HUES64 (cell line): ENCODE results near the gene GNLY.
A peak's percentile ranks its signal among the peaks of the same experiment; 100 is the strongest.

Experiments
- H3K27ac ChIP-seq: 2 replicates; pipeline ENCODE4 v1.7.0; 2013; ENCODE audit warnings: low read depth, low read length, inconsistent platforms
- H3K27me3 ChIP-seq: 2 replicates; pipeline ENCODE4 v1.6.1; 2013; ENCODE audit warnings: mild to moderate bottlenecking, low read length; ENCODE audit not compliant: insufficient read depth
- H3K36me3 ChIP-seq: 2 replicates; pipeline ENCODE4 v1.6.1; 2013; ENCODE audit warnings: mild to moderate bottlenecking, low read length; ENCODE audit not compliant: insufficient read depth
- H3K4me1 ChIP-seq: 2 replicates; pipeline ENCODE4 v1.6.1; 2013; ENCODE audit warnings: mild to moderate bottlenecking, low read length, moderate library complexity; ENCODE audit not compliant: insufficient read depth
- H3K4me3 ChIP-seq: 2 replicates; pipeline ENCODE4 v1.5.1; 2013; ENCODE audit warnings: mild to moderate bottlenecking, low read length, moderate library complexity
- H3K9ac ChIP-seq: 2 replicates; pipeline ENCODE4 v1.6.1; 2013; ENCODE audit warnings: mild to moderate bottlenecking, low read depth, low read length
- H3K9me3 ChIP-seq: 2 replicates; pipeline ENCODE4 v1.6.1; 2013; ENCODE audit warnings: low read depth, low read length; ENCODE audit not compliant: insufficient read depth
- WGBS: fragments of 150-250, 120-280 bp; methylation state at CpG from one replicate; pipeline ENCODE4 v1.1.7; 2013; ENCODE audit warnings: missing lambda C conversion rate; 5-methylcytosine and 5-hydroxymethylcytosine counted together

Gene GNLY

DNA sequence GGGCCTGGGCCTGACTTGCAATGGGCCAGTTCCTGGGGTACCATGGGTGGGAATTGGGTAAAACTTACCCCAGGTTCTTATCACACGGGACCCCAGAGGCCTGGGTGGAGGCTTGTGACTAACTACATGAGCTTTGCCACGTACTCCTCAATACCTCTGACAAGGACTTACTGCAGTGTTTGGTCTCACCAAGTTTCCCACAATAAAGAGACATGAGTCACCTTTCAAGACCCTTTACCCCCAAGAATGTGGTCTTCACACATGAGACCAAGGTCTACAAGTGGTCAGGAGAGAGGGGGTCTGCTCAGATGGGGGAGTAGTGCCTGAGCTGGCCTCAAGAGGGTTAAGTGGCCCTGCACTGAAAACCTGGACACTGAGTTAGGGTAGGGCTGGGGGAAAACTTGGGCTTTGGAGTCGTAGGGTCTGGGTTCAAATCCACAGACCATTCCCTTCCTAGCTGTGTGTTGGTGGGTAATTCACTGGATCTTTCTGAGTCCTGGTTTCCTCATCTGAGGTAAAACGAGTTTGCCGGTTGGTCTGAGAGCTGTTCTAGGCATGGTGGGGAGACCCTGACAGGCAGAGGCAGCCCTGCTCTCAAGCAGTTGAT, 2.0 kb upstream of the GNLY start:
- WGBS = 93% methylated on average over 5 of the region's 5 CpGs
- Histone ChIP-seq H3K27ac (no peak overlapping the region), H3K36me3 (no peaks in the 10 kb centered on the region)

DNA sequence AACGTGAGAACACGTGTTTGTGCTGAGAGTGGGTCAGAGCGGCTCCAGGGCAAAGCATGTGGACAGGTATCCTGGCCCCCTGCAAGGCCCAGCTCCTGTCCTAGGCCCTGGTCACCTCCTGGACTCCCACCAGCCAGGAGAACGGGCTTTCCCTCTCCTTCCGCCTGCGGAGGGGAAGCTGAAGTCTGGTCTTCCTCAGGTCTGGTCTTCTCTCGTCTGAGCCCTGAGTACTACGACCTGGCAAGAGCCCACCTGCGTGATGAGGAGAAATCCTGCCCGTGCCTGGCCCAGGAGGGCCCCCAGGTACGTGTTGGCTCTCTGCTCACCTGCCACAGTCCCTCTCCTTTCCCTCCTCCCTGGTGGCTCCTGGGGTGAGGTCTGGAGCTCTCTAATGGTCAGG, 963 bp downstream of the GNLY start:
- H3K9me3 ChIP-seq = no peaks in the 10 kb centered on the region
- WGBS = 89% methylated on average over 11 of the region's 11 CpGs
- H3K4me1 ChIP-seq = no peaks in the 10 kb centered on the region
- no peaks in the 10 kb centered on the region for H3K27me3 ChIP-seq
- no peak overlapping the region for H3K4me3 ChIP-seq
- no peaks in the 10 kb centered on the region for H3K36me3 ChIP-seq
- no peak overlapping the region for H3K27ac ChIP-seq
- H3K9ac ChIP-seq = no peak overlapping the region

More for the DNA sequence above, 2.0 kb upstream of the GNLY start:
- no peaks in the 10 kb centered on the region for H3K27me3 ChIP-seq
- H3K9ac ChIP-seq = no peak overlapping the region
- no peaks in the 10 kb centered on the region for H3K9me3 ChIP-seq
- H3K4me1 ChIP-seq = peaks cover 2% of the 10 kb centered on the region; the same call in 1 of the 2 replicates
- H3K4me3 ChIP-seq = no peak overlapping the region

DNA sequence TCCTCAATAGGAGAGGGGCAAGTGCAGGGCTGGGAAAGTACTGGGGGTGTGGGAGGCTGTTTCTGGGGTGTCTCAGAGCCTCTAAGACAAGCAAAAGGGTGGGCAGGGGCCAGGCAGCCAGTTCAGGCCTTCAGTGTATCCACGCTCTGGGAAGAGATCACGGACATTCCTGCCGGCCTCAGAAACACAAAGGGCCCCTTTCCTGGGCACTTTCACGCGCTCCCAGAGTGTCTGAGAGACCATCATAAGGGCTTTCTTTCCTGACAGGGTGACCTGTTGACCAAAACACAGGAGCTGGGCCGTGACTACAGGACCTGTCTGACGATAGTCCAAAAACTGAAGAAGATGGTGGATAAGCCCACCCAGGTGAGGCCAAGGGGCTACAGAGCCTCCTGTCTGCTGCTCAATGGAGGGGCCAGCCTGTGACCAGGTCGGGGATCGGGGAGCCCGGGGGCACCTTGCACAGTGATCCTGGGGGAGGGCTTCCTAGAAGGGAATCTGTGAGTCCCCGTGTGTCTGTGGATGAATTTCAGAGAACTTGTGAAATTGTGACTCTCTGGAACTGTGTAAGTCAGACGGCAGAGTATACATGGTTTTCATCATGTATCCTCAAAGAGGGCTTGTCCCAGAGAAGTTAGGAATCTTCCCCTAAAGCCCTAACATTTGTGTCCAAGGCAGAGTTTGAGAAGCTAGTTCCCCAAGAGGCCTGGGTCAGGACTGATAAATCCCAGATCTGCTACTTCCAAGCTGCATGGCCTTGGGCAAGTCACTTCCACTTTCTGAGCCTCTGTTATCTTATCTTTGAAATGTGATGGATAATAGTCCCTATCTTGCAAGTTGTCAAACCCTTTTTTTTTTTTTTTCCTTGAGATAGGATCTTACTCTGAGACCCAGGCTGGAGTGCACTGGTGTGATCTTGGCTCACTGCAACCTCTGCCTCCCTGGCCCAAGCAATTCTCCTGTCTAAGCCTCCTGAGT, 1.8 kb downstream of the GNLY start:
- Histone ChIP-seq H3K4me1 (no peaks in the 10 kb centered on the region), H3K27ac (no peak overlapping the region), H3K9ac (no peak overlapping the region), H3K4me3 (no peak overlapping the region), H3K36me3 (no peaks in the 10 kb centered on the region), H3K27me3 (no peaks in the 10 kb centered on the region), H3K9me3 (no peaks in the 10 kb centered on the region)
- 88% methylated on average over 12 of the region's 12 CpGs for WGBS

DNA sequence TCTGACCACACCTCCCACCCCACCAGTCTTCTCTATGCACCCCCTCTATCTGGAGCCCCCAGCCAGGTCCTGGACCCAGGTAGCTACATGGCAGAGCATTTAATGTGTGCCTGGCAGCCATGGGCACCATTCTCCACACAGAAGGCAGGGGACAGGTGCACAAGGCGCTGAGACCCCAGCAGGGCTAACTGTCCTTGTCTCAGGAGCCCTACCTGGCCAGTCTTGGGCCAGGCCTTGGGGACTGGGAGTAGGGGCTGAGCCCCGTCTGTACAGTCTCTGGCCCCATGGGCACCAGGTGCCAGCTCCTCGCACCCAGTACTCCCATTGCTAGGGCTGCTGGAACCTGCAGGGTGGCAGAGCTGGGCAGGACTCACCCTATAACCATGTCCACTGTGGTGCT, 2.9 kb downstream of the GNLY start:
- Histone ChIP-seq H3K9me3 (no peaks in the 10 kb centered on the region), H3K27ac (no peak overlapping the region), H3K4me3 (no peak overlapping the region), H3K36me3 (no peaks in the 10 kb centered on the region), H3K27me3 (no peaks in the 10 kb centered on the region), H3K4me1 (peaks cover 6% of the 10 kb centered on the region), H3K9ac (no peak overlapping the region)
- WGBS = 82% methylated on average over 3 of the region's 3 CpGs

DNA sequence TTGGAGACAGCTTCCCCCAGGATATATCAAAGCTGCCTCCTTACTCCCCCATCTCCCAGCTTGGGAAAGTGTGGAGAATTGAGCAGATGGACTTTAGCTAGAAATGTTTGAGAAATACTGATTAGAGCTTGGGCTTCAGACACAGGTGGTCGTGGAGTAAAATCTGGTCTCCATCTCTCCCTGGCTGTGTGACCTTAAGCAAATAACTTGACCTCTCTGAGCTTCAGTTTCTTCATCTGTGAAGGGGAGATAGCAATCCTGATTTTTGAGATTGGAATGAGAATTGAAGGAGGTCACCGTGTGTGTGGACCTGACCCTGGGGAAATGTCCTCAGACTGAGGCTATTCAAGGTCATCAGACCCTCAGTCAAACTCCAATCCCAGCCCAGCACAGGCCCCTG, 3.6 kb downstream of the GNLY start:
- Histone ChIP-seq H3K4me1 (peaks cover 12% of the 10 kb centered on the region), H3K4me3 (no peak overlapping the region), H3K27ac (no peak overlapping the region), H3K9me3 (no peaks in the 10 kb centered on the region), H3K36me3 (no peaks in the 10 kb centered on the region), H3K27me3 (no peaks in the 10 kb centered on the region), H3K9ac (no peak overlapping the region)
- WGBS = 55% methylated on average over 2 of the region's 2 CpGs

DNA sequence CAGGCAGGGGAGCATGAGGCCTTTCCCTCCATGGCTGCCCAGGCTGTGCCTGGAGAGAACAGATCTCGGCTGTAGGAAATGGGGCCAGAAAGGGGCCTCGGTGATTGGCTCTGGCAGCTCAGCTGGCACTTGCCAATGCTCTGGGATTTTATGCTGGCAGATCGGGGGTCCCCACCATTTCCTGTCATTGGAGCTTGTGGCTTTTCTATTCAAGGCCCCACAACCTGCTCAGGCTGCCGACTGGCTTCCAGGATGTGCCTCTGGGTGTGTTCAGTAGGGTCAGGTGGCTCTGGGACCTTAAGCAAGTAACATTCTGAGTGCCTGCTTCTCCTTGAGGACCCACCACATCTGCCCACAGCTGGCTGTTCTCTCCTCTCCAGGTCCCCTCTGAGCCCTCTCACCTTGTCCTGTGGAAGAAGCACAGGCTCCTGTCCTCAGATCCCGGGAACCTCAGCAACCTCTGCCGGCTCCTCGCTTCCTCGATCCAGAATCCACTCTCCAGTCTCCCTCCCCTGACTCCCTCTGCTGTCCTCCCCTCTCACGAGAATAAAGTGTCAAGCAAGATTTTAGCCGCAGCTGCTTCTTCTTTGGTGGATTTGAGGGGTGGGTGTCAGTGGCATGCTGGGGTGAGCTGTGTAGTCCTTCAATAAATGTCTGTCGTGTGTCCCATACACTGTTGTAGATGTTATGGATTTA, 4.2 kb downstream of the GNLY start:
- peaks cover 15% of the 10 kb centered on the region for H3K4me1 ChIP-seq
- no peaks in the 10 kb centered on the region for H3K9me3 ChIP-seq
- no peak overlapping the region for H3K27ac ChIP-seq
- no peak overlapping the region for H3K4me3 ChIP-seq
- H3K9ac ChIP-seq = no peak overlapping the region
- H3K36me3 ChIP-seq = no peaks in the 10 kb centered on the region
- 75% methylated on average over 11 of the region's 11 CpGs for WGBS
- H3K27me3 ChIP-seq = no peaks in the 10 kb centered on the region

DNA sequence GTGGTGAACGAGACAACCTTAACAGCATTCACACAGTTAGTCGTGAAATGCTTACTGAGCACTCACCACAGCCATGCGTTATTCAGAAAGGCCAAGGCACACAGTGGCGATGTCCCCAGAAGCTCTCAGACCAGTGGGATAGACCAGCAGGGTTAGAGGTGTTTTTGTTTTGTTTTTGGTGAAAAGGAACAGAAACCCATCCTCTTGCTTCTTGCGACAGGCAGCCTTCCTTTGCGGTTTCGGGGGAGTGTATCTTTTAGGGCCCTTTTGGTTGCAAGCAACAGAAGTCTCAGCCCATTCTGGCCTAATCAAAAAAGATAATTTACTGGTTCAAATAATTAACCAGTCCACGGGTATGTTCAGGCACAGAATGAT, 4.7 kb downstream of the GNLY start:
- Histone ChIP-seq H3K27me3 (no peaks in the 10 kb centered on the region), H3K9me3 (no peaks in the 10 kb centered on the region), H3K27ac (no peak overlapping the region), H3K36me3 (no peaks in the 10 kb centered on the region), H3K4me3 (no peak overlapping the region), H3K4me1 (peaks cover 15% of the 10 kb centered on the region), H3K9ac (no peak overlapping the region)
- 86% methylated on average over 8 of the region's 8 CpGs for WGBS

DNA sequence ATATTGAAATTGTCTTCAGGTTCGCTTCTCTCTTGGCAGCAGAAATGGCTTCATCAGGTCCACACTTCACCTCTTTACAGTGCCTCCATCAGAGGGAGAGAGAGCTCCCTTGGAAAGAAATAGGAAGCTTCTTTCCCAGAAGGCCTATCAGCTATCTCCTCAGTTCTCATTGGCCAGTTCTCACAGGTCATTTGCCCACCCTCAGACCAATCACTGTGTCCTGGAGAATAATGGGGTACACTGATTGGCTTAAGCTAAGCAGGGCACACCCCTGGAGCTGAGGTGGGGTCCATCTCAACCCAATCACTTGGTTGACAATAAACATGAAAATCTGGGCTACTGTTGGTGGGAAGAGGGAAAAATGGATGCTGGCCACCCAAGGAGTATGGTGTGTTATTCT, 5.2 kb downstream of the GNLY start:
- WGBS = 95% methylated on average over 1 of the region's 1 CpG
- no peak overlapping the region for H3K4me3 ChIP-seq
- H3K9ac ChIP-seq = no peak overlapping the region
- no peak overlapping the region for H3K27ac ChIP-seq
- H3K9me3 ChIP-seq = no peaks in the 10 kb centered on the region
- peaks cover 15% of the 10 kb centered on the region for H3K4me1 ChIP-seq
- H3K27me3 ChIP-seq = no peaks in the 10 kb centered on the region
- H3K36me3 ChIP-seq = no peaks in the 10 kb centered on the region

DNA sequence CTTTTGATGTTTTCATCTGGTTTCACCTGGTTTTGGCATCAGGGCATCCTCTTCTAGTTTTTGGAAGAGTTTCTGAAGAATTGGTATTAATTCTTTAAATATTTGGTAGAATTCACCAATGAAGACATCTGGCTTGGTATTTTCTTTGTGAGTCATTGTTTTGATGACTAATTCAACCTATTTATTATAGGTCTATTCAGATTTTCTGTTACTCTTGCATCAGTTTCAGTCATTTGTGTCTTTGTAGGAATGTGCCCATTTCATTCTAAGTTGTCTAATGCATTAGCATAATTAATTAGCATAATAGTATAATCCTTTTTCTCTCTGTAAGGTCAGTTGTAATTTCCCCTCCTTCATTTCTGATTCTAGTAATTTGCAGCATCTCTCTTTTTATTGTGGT, 8.0 kb downstream of the GNLY start:
- Histone ChIP-seq H3K36me3 (no peaks in the 10 kb centered on the region), H3K4me1 (peaks cover 15% of the 10 kb centered on the region), H3K9ac (no peak overlapping the region), H3K4me3 (no peak overlapping the region), H3K27ac (peak overlapping the region; percentile 72), H3K9me3 (no peaks in the 10 kb centered on the region), H3K27me3 (no peaks in the 10 kb centered on the region)

DNA sequence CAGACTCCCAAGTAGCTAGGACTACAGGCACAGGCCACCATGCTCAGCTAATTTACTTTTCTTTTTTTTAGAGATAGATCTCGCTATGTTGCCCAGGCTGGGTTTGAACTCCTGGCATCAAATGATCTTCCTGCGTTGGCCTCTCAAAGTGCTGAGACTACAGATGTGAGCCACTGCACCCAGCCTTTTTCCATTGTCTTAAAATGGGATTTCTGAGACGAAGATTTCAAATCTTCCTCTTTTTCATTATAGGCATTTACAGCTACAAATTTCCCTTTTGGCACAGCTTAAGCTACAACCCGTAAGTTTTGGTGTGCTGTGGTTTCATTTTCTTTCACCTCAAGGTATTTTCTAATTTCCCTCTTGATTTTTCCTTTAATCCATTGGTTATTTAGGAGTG, 8.6 kb downstream of the GNLY start:
- Histone ChIP-seq H3K9ac (no peak overlapping the region), H3K27me3 (peaks cover 6% of the 10 kb centered on the region; the same call in 1 of the 2 replicates), H3K36me3 (no peaks in the 10 kb centered on the region), H3K9me3 (no peaks in the 10 kb centered on the region), H3K4me1 (peaks cover 15% of the 10 kb centered on the region), H3K27ac (peak overlapping the region; percentile 72), H3K4me3 (no peak overlapping the region)
- 90% methylated on average over 4 of the region's 4 CpGs for WGBS

DNA sequence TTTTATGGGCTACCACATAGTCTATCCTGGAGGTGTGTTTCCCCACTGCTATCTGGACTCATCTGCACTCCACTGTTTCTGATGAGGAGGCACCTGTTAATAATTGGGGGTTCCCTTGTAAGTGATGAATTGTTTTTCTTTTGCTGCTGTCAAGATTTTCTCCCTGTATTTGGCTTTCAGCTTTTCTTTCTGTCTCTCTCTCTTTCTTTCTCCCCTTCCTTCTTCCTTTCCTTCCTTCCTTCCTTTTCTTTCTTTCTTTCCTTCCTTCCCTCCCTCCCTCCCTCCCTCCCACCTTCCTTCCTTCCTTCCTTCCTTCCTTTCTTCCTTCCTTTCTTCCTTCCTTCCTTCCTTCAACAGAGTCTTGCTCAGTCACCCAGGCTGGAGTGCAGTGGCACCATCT, 9.2 kb downstream of the GNLY start:
- Histone ChIP-seq H3K27ac (no peak overlapping the region), H3K4me3 (no peak overlapping the region), H3K9me3 (no peaks in the 10 kb centered on the region), H3K27me3 (peaks cover 8% of the 10 kb centered on the region; the same call in 1 of the 2 replicates), H3K4me1 (peaks cover 15% of the 10 kb centered on the region), H3K9ac (no peak overlapping the region), H3K36me3 (no peaks in the 10 kb centered on the region)
